DMS114 treated with DMSO at 0.1 percent for 48 hours (cell line): ENCODE results near the gene TFCP2L1.

ENCODE experiments used
- DNase-seq: peaks from one replicate; lab custom pipeline; 2025; ENCODE audit not compliant: unreplicated experiment; lab: John Stamatoyannopoulos, UW

The TFCP2L1 gene

GRCh38 chr2:121295911-121296650 lies 11.1 kb upstream of the TFCP2L1 start:
- no peak for DNase-seq

DNA sequence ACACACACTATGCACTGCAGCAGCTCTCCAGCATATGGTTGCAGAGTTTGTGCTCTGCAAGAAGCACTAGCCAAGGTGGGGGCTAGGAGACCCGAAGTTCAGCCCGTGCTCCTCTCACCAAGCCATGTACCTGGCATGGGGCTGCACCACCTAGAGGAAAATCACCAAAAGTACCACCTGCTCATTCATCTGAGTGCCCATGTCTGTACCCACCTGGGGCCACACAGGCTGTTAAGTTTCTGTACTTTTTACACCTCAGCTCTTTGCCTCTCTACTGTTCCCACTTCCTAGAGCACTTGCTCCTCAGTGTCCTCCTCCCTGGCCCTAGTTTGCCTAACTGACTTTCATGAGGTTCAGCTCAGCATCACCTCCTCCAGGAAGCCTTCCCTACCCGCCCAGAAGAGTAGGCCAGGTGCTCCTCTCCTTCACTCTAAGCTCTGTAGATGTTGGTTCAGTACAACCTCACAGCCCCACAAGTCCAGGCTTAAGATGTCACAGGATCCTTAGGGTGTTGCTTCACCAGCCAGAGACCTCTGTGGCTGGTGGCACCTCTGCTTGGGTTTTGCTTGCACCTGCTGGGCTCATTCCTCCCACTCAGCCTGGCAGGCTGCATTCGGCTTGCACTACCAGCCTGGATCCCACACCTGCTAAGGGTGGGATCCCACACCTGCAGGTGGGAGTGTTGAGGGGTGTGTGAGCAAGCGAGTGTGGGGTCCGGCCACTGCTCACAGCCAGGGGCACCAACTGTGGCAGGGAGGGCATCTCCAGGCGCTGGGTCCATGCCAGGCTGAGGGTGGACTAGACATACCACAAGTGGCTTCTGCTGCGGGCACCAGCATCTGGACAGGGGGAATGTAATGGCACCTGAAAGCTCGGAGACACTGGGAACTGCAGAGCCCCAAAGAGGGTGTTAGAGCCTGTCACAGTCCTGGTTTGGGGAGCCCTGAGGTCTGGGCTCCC lies 10.2 kb upstream of the TFCP2L1 start:
- DNase-seq: no peak

GRCh38 chr2:121293450-121294325 lies 8.7 kb upstream of the TFCP2L1 start:
- no peak for DNase-seq

DNA sequence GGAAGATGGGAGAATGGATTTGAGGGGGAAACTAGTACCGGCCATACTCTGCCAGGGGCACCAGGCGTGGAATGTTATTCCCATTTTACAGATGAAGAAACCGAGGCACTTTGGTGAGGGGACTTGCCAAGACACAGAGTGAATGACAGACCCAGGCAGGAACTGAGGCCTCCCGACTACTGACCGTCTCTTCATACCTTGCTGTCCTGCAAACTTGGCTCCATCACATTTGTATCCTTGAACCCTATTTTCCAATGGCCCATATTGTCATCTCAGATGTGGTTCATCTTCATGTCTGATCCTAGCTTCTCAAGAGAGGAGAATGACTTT lies 6.2 kb upstream of the TFCP2L1 start:
- DNase-seq: no peak

DNA sequence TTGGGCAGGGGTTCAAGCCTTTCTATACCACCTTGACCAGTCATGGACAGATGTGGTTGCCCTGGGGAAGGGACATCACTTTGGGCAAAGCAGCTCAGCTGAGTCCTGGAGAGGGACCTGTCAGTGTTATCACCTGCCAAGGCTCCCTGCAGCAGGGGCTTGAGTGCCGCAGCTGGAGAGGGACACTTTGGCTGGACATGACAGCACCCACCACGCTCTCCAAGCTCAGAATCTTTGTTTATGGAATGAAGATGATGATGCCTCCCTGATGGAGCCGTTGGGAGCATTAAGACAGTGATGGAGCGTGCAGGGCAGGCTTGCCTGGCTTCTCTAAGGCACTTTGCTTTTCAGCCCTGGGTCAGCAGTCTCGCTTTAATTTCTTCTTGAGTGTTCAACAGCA lies 4.3 kb upstream of the TFCP2L1 start:
- DNase-seq: no peak

GRCh38 chr2:121288454-121289231 lies 3.6 kb upstream of the TFCP2L1 start:
- no peak for DNase-seq

DNA sequence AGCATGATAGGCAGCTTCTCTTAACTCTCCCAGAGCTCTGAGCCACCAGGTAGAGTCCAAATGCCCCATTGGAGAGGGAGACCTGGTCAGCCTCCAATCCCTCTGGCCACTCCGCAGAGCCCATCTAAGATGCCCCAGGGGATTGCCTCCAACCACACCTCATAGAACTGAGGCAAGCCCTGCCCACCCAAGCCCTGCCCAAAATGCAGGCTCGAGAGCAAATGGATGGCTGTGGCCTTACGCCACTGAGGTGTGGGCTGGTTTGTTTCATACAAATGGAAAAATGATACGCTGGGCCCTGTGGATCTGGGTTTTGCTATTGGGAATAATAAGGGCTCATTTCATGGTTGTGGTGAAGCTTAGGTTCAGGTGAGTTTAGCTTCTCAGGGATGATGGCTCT lies 3.0 kb upstream of the TFCP2L1 start:
- no peak for DNase-seq

DNA sequence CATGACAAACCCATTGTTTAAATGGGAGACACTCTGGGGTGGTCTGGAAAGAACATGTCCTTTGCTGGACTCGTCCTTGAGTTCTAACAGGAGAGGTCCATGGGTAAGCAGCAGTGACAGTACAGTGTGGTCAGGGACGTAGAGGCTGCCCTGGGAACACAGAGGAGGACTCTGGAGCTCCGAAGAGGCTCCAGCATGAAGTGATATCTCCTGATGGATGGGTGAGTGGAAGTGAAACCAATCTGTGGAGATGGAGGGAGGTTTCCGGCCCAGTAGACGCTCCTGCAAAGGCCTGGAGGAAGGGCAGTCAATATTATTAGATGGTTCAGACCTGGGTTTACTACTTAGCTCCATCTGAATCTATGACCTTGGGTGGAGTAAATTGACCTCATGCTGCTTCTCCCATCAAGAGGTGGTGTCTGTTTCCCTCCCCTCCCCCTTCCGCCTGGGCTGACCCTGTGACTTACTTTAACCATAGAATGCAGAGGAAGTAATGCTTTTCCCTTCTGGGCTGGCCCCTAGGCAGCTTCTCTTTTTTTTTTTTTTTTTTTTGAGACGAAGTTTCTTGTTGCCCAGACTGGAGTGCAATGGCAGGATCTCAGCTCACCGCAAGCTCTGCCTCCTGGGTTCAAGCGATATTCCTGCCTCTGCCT lies 2.3 kb upstream of the TFCP2L1 start:
- no peak for DNase-seq

- DNase-seq: no peak
Measured at GRCh38 chr2:121286506-121286905, 1.5 kb upstream of the TFCP2L1 start.

- DNase-seq: no peak
Measured at GRCh38 chr2:121285926-121286325, 924 bp upstream of the TFCP2L1 start.

- DNase-seq: no peak
Measured at GRCh38 chr2:121283670-121284462, 1.1 kb downstream of the TFCP2L1 start.

DNA sequence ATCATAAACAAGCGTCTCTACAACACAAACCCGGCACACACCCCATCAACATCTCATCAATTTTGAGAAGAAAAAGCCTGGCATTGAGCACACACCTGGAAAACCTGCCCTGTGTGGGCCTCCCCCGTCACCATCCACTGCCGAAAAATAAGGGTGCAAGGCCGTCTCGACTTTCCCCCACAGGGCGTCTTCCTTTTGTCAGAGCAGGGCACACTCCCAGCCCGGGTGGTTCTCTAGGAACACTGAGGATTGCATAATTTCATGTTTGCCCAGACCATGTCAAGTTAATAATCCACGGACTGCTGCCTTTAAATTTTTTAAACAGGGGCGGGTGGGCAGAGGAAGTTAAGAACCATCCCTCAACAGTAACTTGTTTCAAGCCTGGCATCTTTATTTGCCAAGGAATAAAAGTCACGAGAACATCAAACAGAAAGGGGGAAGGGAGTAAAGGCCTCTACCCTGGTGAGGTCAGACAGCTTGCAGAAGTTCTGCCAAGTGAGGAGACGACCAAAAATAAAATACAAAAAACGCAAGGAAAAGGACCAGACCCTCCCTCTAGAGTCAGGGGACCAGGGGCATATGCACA lies 2.1 kb downstream of the TFCP2L1 start:
- DNase-seq: no peak

- DNase-seq: no peak
Measured at GRCh38 chr2:121281694-121282093, 3.3 kb downstream of the TFCP2L1 start.

DNA sequence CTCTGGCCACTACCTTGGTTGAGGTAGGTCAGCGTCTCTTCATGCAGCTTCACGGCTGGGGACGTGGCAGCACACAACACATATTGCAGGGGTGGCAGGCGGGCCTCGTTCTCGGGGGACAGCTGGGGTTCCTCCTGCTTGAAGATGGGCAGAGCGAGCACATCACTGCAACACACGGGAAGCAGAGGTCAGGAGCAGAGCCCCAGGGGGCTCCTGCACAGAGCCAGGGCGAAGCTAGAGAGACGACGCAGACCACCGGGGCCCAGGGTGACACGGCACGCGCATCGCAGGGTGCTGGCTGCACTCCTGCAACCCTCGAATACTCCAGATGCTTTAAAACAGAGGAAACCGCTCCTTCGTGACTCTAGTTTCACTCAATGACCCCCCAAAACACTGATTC lies 3.9 kb downstream of the TFCP2L1 start:
- DNase-seq: no peak

GRCh38 chr2:121279476-121280220 lies 5.4 kb downstream of the TFCP2L1 start:
- no peak for DNase-seq

DNA sequence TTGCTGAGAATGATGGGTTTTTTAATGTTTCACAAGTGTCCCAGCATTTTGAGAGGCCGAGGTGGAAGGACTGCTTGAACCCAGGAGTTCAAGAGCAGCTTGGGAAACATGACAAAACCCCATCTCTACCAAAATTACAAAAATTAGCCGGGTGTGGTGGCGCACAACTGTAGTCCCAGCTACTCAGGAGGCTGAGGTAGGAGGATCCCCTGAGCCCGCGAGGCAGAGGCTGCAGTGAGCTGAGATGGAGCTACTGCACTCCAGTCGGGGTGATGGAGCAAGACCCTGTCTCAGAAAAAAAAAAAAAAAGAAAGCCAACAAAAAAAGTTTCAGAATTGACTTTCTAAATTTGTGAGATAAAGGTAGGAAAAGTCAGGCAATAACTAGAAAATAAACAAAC lies 8.7 kb downstream of the TFCP2L1 start:
- DNase-seq: no peak

GRCh38 chr2:121273116-121273515 lies 11.9 kb downstream of the TFCP2L1 start:
- DNase-seq: no peak

GRCh38 chr2:121272596-121272995 lies 12.4 kb downstream of the TFCP2L1 start:
- no peak for DNase-seq
